ENCODE results near the gene PLPPR1.

The PLPPR1 gene

DNA sequence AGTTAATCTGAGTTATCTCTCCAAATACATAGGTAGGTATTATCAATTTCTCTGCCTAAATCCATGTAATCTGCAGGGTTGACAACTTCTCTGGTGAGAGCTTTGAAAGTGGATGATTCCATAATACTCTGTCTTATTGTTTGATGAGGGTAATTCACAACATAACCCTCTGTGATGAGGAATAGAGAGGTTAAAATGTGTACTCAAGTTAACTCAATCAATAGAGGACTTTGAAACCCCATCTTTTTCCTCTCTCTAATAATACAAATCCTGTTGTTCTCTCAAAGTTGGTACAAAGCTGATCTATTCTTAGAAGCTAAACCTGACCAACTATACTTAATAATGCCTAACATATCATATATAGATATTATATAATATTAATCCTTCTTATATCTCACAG is 100.1 kb downstream of the PLPPR1 start:
- no peak for DNase-seq

DNA sequence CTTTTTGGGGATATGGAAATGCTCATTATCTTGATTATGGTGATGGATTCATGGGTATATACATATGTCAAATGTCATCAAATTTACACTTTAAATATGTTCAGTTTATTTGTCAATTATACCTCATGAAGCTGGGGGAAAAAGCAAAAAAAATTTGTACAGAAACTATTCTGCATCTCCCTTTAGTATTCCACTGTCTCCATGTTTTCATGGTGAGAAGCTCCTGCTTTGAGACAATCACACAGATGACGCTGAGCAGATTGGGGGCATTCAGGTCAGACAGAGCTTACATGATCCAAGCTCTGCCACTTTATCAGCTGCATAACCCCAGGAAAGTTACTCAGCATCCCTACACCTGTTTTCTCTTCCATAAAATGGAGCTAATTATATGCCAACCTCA is 101.5 kb downstream of the PLPPR1 start:
- no peak for DNase-seq

DNA sequence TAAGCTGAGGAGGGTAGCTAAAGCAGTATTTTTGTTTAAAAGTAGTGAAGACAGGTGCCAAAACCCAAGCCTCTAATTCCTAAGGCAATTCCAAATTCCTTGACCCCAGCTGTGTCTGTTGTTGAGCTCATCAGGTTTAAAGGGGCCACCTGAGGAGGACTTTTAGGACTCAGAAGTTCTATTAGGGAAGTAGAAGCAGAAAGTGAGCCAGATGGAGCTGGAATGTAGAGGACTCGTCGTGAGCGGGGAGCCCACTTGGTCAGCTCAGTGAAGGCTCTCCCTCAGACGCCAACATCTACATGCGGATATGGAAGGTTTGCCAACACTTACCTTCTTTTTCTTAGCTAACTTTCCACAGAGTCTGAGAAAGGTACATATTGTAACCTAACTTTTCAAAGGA is 102.8 kb downstream of the PLPPR1 start:
- DNase-seq: no peak

DNA sequence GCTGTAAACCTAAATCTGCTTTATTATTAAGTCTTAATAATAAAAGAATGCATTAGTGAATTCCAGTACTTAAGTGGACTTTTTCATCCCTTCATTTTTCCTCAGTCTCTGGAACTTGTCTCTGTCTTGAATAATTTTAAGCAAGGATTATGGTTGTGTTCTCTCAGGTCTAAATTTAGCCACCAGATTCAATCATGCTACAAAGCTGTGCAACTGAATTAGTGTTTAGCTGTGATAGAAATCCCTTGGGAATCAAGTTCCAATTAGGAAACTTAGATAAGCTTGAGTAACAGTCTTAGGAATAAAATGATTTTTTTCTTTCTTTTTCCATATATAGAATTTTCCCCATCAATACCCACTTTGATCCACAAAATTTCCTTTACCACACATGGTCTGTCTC is 104.3 kb downstream of the PLPPR1 start:
- no peak for DNase-seq

DNA sequence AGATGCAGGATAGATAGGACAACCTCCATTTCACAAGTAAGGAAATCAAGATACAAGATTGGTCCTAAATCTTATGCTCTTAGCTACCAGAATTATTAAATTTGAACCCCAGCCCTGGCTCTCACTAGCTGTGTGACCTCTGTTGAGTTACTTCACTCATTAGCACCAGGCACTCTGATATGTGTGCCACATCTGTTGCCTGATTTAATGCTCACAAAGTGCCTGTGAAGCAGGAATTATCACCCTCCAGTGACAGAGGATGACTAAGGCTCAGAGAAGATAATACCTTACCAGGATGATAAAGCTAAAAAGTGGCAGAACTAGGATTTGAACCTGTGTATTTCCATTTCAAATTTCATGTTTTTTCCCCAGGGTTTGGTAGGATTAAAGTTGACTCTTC is 110.0 kb downstream of the PLPPR1 start:
- DNase-seq: no peak

DNA sequence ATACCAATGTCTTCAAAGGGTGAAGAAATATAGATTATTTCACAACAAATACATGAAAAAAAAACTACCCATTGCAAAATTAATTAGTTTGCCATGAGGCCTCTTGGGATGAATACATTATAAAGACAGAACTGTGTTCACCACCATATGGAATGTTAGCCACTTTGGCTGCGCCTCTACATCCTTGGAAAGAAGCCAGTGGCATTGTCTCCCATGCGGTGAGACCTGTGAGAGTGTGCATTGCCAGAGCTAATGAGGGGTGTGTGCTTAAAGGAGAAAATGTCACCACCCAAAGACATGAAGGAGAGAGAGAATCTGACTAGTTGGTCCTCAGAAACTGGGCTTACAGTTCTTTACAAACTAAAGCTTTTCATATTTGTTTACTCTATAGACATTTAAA is 110.6 kb downstream of the PLPPR1 start:
- no peak for DNase-seq

DNA sequence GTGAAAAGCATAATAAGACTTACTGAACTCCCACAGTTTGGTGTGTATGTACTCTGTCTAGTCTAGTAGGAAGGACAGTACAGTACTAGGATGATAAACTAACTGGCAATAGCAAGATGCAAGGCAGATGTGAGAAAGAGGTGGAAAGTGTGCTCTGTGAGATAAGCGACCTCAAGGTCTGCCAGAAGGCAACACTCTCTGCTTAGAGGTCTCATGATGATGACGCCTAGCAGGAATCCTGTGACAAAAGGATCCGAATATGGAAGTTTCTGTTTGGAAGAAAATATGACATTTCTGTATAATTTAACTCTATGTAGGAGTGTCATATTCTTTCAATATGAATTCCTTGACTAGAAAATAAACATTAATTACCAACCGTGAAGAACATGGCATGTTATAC is 112.2 kb downstream of the PLPPR1 start:
- DNase-seq: no peak

DNA sequence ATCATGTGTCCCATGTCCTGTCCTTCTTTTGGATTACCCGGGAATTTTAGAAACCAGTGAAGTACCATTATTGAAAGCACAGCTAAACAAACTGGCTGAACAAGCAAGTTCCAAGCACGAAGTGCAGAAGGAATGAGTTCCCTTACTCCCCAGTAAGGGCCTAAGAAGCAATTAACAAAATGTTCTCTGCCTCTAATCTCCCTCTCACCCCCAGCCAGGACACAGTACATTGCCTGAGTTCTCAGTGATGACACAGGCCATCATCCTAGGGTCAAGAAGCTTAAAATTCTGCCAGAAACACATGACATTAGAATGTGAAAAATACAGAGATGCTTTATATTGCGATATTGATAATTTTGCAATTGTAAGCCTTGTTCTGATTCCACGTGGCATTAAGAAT is 118.0 kb downstream of the PLPPR1 start:
- DNase-seq: no peak

DNA sequence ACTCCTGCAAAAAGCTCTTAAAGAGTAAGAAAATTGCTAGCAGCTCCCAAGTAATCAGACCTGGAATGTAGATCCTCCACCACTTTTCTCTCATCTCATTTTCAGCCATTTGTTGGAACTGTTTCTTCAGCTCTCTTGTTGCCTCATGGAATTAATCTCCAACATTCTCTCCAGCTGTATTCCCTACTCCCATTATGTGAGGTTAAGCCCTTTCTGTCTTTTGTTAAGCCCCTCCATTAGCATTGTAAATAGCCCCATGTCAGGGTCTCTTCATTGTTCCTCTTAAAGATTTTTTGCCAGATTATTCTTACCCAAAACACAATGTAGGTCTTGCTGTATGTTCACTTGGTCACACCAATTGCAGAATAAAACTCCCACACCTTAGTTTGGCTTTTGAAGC is 119.8 kb downstream of the PLPPR1 start:
- no peak for DNase-seq

DNA sequence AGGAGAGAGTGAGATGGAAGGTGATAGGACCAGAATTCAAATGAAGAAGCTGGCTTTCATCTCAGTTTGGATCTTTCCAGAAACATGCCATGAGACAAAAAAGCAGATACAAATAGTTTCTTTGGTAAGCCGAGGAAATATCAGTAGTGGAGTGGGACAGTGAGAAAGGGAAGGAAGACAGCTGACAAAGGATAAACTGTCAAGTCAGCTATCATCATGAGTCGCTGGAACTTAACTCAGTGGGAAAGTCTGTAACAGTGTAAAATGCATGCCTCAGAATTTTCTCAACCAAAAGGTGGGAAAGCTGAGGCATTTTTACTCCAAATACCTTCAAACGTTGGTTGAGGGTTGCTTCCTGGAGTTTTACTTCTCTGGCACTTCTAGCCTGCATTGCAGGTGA is 129.8 kb downstream of the PLPPR1 start:
- DNase-seq: no peak

DNA sequence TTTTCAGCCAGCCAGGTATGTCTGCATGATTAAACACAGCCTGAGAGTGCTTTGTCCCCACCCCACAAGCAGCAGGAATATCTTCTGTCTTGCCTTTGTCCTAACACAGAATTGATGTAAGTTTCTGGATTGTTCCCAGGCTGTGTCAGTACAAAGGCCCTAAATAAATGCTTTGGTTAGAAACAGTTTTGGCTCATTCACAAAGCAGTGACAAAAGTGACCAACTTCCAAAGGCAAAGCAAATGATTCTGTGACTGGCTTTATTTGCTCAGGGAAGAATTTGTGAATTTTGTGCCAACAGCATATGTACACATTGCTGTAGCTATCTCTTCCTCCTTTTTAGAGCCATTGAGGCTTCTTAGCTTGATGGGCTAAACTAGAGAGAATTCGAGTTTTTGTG is 133.7 kb downstream of the PLPPR1 start:
- DNase-seq: no peak

DNA sequence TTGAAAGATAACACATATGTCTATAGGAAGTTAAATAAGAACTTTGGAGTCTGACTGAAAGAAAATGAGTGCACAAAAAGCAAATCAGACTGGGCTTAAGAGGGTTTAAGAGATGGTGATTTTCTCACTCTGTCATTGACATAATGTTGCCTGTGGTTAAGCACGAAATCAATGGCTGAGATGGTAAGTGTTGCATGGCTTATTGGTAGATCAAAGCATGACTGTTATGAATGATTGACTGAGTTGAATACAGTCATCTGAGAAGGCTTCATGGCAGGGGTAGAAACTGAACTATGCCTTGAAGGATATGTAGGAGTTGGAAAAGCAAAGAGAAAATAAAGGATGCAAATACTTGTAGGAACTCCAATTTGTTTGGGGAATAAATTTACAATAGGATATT is 136.6 kb downstream of the PLPPR1 start:
- no peak for DNase-seq

DNA sequence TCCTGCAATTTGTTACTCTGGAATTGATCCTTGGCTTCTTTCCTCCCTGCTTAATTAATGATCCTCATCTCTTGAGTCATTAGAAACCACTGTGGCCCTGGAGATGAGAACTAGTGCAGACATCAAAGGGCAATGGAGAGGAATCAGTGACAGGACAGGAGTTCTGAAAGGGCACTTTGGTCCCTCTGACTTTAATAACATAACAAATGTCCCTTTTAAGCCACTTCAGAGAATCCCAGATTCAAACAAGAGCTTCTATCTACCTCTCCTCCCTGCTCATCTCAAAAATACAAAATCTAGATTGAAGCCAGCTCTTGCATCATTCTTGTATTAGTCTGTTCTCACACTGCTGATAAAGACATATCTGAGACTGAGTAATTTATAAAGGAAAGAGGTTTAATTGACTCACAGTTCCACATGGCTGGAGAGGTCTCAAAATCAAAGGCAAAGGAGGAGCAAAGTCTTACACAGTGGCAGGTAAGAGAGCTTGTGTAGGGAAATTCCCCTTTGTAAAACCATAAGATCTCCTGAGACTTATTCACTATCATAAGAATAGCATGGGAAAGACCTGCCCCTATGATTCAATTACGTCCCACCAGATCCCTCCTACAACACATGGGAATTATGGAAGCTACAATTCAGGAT is 139.1 kb downstream of the PLPPR1 start:
- DNase-seq: no peak

DNA sequence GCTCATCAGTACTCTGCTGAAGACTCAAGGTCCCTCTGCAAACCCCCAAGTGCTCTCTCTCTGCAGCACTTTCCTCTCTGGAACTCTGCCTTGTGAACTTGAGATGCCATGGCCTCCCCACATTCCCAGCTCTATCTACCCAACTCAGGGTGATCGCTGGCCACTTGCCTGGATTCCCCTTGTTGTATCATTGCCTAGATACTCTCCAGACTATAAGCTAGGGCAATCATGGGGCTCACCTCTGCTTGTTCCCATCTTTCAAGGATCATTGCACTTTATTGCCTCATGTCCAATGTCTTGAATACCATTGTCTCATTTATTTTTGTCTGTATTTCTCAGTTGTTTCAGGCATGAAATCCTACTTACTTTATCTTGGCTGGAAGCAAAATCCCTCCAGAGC is 144.1 kb downstream of the PLPPR1 start:
- DNase-seq: no peak

DNA sequence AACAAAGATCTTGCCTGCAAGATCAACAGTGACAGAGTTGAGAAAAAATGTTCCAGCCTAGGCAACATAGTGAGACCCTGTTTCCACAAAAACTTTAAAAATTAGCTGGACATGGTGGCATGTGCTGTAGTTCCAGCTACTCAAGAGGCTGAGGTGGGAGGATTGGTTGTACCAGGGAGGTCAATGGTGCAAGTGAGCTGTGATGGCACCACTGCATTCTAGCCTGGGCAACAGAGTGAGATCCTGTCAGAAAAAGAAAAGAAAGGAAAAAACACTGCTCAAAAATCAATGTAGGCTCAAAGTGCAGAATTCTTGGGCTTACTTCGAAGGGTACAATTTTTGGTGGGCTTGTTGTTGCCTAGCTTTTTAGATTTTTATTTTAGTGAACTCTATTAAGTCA is 145.4 kb downstream of the PLPPR1 start:
- no peak for DNase-seq

DNA sequence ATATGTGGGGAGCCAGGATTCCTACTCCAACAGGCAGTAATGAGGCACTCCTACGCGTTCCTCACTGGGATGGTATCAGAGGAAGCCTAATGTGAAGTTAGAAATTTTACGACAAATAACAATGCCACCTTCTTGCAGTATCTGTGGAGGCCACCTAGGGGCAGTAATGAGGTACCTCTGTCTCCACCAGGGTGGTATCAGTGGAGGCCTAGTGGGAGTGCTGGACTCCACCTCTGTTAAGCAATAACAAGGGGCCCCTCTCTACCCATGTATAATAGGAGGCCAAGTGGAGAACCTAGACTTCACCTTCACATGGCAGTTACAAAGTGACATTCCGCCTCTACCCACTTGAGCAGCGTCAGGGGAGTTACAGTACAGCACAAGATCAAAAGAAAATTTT is 147.9 kb downstream of the PLPPR1 start:
- DNase-seq: no peak

DNA sequence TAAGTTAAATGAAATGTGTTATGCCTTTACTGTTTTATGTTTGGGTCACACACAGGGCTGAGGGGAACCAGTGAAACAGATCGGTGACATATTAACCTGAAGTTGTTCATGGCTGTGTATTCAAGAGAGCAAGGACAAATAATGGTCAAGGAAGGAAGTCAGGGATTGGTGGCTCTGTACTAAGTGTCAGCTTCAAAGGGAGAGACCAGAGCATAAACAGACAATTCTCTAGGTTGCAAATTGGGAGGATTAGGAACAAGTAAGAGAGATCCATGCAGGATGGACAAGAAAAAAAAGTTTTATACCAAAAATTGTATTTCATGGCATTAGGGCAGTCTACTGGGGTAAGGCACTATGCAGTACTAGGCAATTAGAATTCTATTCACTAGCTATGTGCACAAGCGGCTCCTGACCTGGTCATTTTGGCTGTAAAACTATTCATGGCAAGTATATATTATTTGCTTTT is 156.3 kb downstream of the PLPPR1 start:
- DNase-seq: no peak

DNA sequence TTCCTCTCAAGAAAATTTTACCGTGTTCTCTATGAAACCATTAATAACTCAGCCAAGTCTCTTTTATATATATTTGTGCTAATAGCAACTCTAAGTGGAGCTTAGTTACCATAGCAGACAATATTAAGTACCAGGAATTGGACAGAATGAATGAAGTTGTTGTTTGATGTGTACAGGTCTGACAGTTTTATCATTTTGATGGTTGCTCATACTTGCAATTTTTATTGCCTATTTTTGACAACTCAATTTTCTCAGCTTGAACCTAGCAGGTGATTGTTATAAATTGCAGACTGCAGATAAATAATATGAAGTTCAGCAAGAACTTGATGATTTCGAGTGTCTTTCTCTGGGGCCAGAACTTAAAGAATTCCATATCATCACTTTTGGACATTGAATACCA is 163.2 kb downstream of the PLPPR1 start:
- no peak for DNase-seq

DNA sequence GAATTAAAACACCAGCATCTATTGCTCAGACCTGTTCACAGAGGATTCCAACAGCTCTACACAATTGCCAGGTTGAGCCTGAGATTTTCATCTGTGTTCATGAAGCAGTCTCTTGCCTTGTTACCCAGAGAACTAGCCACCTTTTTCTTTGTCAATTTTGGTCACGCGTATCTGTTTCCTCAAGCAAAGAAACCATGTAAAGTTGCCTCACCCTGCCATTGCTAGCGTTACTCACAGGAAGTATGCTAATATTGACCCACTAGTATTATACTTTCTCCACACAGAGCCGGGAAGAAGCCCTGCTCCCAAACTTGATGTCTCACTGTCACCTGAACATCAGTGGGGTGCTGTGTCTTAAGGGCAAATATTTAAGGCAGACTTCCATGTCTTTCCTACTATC is 168.5 kb downstream of the PLPPR1 start:
- DNase-seq: no peak

DNA sequence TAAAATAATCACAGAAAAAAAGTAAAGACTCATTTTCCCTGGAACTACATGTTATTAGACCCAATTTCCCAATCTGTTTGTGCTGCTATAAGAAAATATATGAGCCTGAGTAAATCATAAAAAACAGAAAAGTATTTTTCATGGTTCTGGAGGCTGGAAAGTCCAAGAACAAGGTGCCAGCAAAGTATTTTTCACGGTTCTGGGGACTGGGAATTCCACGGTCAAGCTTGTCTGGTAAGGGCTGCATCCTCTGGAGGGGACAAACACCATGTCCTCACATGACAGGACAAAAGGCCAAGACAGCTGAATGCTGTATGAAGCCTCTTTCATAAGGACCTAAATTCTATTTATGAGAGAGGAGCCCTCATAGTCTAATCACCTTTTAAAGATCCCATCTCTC is 172.3 kb downstream of the PLPPR1 start:
- no peak for DNase-seq

DNA sequence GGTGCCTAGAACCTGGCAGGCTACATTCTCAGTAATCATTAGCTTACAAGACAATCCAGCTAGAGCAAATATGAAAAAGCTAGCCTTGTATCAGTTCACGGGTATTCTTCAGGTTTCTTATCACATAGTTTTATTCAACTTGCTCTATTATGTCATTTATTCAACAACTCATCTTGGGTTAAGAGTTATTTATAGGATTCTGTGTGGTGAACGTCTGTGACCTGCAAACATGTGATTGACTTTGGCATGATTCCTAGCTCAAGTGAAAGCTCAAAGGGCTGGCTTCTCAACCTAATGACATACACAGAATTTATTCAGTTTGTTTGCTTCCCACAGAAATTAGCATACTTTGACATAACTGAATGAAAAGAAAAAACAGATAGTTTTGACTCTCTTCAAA is 173.1 kb downstream of the PLPPR1 start:
- no peak for DNase-seq

DNA sequence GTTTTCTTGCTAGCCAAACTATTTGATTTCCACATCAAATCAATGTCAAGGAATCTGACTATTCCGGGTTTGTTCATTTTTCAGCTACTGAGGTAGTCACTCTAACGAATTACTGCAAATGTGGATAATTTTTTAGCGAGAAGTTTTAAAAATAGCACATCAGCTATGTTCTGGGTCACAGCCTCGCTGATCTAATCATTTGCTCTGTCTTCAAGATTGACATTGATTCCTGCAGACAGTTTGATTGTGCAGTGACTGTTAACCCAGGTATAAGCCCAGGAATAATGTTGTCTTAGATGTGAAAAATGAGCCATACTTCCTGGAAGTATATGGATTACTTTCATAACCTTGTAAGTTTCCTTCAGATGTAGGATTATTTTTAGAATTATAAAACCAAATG is 181.1 kb downstream of the PLPPR1 start:
- no peak for DNase-seq

DNA sequence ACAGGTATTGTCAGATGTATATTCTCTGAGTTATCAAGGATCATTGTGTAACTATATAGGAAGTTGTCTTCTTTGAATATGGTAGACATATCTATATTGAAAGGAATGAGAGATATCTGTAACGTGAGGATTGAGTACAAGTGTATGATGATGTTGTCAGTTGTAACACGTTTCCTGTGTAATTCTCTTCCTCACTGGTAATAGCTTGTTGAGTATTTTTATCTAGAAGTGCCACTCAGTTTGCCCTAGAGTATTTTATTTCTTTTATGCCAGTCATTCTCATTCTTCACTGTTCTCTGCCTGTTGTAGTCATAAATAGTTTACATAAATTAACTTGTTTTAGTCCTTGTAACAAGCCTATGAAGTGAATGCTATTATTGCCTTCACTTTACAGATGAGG is 184.1 kb downstream of the PLPPR1 start:
- no peak for DNase-seq

DNA sequence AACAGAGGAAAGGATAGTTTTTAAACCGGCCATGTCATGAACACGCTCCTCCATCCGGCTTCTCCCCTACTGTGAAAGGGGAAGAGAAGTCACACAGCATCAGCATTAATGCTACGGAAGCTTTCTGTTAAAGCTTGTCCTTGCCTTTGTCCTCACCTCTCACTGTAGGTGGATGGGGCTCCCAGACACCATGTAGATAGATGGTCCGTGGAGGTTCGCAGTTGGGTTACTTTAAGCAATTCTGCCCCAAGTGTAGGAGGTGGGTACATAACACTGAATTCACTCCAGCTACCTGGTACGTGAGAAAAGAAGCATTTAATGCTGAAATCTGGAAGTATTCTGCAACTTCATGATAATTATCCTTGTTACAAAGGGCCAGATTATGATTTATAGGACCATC is 190.5 kb downstream of the PLPPR1 start:
- no peak for DNase-seq

DNA sequence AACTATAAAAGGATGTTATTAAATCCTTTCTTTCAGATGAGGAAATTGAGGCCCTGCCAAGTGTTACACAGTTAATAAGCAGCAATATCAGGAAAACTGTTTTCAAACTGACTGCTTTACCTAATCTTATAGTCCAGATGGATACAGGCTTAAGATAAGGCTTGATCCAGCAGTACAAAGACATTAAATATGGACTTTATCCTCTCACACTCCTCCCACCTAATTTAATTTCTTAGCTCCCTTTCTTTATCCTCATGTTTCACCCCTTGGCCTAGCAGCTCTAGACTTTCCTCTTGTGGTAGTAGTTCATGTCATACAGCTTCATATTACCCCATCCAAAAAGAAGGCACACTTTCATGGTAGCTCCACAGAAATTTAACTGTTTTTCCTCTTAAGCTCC is 191.8 kb downstream of the PLPPR1 start:
- DNase-seq: no peak

DNA sequence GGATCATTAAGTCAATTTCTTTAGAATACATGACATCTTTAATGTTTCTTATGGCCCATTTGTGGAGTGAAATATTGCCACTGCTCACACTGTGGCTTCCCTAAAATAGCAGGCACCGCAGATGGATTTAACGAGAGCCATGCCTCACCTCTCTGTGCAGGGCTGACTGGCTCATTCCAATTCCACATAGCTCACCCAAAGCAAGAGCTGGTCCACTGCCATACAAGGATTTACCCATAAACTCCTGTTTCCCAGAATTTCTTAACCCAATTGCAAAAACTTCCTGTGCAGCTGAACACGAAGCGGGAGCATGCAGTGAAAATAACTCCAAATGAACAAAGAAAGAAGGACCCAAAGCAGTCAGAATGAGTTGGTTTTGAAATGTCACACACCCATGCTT is 196.7 kb downstream of the PLPPR1 start:
- no peak for DNase-seq

Data from CD4-positive, alpha-beta T cell treated with Interleukin-10 for 1 hour (primary cell).